T-helper 9 cell (primary cell): ENCODE data around the gene ATM.
"Not testable (repeated sequence)": the region's sequence is repeated elsewhere in the genome, so short reads cannot be mapped to it uniquely, and the experiment has no call there.

Source experiments
- DNase-seq: peaks from one replicate; pipeline ENCODE4 v3.0.0-alpha.2; 2020

ATM gene

DNA sequence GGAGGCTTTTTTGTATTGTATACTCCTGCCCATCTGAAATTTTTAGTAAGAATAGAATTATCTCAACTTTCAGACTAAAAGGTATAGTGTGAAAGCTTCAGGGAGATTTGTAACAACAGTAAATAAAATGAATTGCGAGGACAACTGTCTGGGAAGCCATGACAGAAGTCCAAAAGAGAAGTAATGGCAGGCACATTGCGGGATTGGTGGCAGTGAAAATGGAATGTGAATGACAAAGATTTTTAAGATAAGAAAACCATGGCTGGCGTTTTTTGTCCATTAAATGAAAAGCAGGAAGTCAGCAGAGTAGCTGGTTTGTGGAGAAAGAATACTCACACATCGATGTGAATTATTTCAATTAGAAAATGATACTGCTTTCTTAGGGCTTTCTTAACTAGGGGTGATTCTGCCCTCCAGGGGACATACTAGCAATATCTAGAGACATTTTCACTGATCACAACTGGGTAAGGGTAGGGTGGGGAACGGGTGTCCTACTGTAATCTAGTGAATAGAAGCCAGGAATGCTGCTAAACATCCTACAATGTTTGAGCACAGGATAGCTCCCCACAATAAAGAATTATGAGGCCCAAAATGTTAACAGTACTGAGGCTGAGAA, 2.0 kb upstream of the ATM start:
- no peak for DNase-seq

DNA sequence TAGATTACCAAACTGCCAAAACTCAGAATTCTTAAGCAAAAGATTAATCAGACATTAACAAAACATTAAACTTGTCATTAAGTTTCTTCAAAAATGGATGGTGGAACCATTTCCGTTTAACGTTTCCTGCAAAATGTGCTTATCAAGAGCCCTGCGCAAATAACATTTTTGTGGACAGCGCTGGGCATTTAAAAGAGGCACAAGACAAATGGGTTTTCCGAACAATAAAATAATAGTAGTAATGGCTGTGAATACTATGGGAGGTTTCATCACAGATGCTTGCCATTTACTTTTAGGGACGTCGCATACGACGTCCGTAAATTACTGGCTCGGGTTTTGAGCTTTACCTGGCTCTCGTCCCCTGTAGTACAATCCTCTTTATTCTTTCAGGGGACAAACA, 1.5 kb upstream of the ATM start:
- no peak for DNase-seq

- peak; percentile 31 for DNase-seq
Observed at GRCh38 chr11:108221911-108222573, 825 bp upstream of the ATM start.

GRCh38 chr11:108223348-108224149, 682 bp downstream of the ATM start:
- no peak for DNase-seq

GRCh38 chr11:108224366-108224765, 1.5 kb downstream of the ATM start:
- DNase-seq: no peak

DNA sequence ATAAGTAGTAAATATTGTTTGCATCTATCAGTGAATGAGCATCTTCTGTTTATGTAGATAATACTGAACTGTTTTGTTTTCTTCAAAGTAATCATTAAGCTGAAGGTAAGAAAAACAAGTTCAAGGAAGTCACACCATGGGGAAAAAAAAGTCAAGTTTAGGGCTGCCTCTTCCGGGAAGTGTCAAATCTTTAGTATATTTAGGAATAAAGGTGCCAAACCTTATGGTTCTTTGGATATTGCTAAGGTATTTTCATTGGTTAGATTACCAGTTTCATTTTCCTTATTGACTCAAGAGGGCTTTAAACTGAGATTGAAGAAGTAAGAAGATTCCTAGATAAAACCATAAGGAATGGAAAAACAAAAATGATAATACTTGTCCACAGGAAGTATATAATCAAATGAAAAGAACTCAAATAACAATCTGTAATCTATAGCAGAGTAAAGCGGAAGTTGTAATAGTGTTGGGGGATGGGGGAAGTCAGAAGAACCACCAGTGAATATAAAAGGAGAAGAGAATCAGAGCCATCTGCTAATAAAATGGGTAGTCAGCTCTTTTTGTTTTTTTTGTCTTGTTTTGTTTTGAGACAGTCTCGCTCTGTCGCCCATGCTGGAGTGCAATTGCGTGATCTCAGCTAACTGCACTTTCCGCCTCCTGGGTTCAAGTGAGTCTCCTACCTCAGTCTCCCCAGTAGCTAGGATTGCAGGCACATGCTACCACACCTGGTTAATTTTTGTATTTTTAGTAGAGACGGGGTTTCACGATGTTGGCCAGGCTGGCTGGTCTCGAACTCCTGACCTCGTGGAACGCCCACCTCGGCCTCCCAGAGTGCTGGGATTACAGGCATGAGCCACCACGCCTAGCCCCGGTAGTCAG, 2.3 kb downstream of the ATM start:
- no peak for DNase-seq

GRCh38 chr11:108226036-108226435, 3.2 kb downstream of the ATM start:
- no peak for DNase-seq

- DNase-seq: no peak
Observed at GRCh38 chr11:108228251-108228650, 5.4 kb downstream of the ATM start.

GRCh38 chr11:108233277-108233945, 10.5 kb downstream of the ATM start:
- DNase-seq: no peak

GRCh38 chr11:108235192-108235591, 12.3 kb downstream of the ATM start:
- no peak for DNase-seq

DNA sequence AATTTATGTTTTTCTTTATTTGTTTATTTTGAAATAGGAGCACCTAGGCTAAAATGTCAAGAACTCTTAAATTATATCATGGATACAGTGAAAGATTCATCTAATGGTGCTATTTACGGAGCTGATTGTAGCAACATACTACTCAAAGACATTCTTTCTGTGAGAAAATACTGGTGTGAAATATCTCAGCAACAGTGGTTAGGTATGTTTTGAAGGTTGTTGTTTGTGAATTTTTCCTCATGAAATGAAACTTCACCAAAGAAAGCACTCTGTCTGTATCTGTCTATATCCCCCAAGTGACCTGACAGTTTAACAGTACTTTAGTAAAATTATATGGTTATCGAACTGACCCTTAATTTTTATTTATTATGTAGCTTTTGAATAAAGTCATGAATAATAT, 12.8 kb downstream of the ATM start:
- no peak for DNase-seq

- no peak for DNase-seq
Observed at GRCh38 chr11:108237058-108237481, 14.2 kb downstream of the ATM start.

DNA sequence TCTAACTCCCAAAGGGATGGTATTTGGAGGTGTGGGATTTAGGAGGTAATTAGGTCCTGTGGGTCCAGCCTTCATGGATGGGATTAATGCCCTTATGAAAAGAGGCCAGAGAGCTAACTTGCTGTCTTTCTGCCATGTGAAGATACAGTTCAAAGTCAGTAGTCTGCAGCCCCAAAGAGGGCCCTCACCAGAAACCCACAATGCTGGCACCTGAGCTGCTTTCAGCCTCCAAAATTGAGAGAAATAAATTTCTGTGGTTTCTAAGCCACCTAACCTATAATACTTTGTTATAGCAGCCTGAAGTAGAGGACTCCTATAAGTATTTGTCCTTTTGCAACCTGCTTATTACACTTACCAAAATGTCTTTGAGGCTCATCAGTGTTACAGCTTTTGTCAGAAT, 16.2 kb downstream of the ATM start:
- no peak for DNase-seq

DNA sequence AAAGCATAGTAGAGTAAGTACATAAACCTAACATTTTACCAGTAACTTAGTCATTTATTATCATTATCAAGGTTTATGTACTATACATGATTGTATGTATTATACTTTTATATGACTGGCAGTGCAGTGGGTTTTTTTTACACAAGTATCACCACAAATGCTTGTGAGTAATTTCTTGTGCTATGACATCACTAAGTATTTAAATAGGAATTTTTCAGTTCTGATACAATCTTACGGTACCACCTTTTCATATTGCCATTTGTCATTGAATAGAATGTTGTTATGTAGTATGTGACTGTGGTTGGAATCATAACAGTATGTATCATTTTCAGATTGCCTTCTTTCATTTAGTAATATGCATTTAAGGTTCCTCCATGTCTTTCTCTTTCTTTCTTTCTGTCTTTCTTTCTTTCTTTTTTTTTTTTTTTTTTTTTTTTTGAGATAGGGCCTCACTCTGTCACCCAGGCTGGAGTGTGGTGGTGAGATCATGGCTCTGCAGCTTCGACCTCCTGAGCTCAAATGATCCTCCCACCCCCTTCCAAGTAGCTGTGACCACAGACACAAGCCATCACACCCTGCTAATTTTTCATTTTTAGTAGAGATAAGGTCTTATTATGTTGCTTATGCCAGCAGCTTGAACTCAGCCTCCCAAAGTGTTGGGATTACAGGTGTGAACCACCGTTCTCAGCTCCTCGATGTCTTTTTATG, 18.6 kb downstream of the ATM start:
- DNase-seq: no peak

GRCh38 chr11:108242422-108242821, 19.6 kb downstream of the ATM start:
- DNase-seq: no peak

DNA sequence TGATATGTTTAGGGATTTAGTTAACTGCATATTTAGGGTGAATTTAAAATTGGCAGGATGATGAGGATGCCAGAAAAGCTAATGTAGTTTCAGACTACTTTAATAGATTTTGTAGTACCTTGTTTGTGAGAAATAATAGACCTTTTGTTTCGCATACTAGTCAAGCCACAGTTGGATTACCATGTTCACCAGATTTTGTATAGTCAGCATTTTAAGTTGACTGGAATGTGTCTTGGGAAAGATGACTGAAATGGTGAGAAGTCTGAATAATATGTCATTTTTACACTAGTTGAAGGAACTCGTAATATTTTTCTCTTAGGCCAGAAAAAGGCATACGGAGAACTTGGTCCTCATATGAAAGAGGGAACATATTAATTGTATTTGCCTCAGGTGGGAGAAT, 23.4 kb downstream of the ATM start:
- no peak for DNase-seq

GRCh38 chr11:108246885-108247284, 24.0 kb downstream of the ATM start:
- DNase-seq: no peak

DNA sequence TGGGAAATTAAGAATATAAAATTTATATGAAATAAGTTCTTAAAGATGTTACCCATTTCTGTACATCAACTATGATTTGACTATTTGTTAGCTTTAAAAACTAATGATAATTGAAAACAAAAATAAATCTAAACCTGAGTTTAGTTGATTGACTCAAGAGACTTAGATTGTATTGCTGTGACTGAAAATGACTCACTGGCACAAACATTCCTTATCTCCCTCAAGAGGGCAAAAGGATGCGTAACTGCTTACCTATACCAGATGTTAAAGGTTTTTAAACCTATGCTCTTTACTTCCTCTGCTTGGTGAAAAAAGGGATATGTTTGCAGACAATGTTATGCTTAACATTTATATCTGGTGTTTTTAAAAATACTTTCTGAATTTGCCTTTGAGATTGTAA, 30.3 kb downstream of the ATM start:
- DNase-seq: no peak

DNA sequence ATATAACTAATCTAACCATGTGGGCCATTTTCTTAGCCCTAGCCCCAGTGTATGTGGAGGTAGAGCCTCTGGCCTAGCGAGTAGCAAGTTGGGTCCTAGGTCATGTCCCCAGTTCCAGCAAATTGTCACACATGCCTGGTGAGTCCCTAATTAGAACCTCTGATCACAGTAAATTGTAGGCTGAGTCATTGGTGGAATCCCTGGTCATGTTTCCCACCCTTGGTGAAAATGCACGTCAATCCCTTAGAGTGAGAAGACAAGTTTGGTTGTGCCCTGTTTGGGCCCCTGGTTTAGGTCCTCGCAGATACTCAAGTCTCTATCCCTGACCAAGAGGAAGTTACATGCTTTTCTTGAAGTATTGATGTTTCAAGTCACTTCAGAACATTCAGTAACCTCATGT, 46.7 kb downstream of the ATM start:
- no peak for DNase-seq

DNA sequence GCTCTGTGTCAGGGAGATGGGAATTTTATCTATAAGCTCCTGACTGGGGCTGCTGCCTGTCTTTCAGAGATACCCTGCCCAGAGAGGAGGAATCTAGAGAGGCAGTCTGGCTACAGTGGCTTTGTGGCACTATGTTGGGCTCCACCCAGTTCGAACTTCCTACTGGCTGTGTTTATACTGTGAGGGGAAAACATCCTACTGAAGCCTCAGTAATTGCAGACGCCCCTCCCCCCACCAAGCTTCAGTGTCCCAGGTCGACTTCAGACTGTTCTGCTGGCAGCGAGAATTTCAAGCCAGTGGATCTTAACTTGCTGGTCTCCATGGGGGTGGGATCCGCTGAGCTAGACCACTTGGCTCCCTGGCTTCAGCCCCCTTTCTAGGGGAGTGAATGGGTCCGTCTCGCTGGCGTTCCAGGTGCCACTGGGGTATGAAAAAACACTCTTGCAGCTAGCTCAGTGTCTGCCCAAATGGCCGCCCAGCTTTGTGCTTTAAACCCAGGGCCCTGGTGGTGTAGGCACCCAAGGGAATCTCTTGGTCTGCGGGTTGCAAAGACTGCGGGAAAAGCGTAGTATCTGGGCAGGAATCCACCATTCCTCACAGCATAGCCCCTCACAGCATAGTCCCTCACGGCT, 54.2 kb downstream of the ATM start:
- DNase-seq: not testable (repeated sequence)

- DNase-seq: no peak
Observed at GRCh38 chr11:108278546-108278945, 55.7 kb downstream of the ATM start.
